Stomach (tissue), 4 donors: ENCODE data around the gene STARD5.

ENCODE experiments used
- POLR2A ChIP-seq, 4 donors: fragments of 450-650 bp; IDR thresholded peaks; one replicate each; pipeline ENCODE4 v1.6.1; 2016; ENCODE audit warnings: antibody characterized with exemption in 4 of 4, control low read depth in 2 of 4, mild to moderate bottlenecking in 1 of 4, moderate library complexity in 1 of 4
- POLR2AphosphoS5 ChIP-seq, 3 donors: sonication (generic); formaldehyde crosslinking; IDR thresholded peaks; one replicate each; pipeline ENCODE4 v1.6.1; 2016; ENCODE audit warnings: antibody characterized with exemption in 3 of 3
- TF ChIP-seq, protein P1 (sequence below), 7 experiments: fragments of 450-650 bp in 4 of 7; fragments of 200-600 bp in 3 of 7; sonication (generic) in 3 of 7; IDR thresholded peaks; one replicate each; pipeline ENCODE4 v1.5.1; 2016 to 2019; ENCODE audit warnings: antibody characterized with exemption in 7 of 7, control low read depth in 2 of 7, mild to moderate bottlenecking in 1 of 7

DNA sequence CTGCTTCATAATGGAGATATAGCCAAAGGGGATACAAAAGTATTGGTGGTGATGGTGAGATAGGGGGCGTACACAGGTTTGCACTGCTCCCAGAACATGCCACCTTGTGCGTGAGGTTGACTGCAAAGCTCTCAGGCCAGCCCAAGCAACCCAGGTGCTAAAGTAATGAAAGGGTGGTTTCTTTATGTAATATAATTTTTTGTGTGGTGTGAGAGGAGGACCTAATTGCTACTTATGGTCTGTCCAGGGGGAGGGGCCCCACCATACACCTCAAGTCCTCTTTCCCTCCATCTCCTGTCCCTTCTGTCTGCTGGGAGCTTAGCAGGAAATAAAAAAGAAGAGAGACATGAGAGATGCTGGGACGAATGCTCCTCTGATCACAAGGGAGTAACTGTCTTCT is 53.8 kb downstream of the STARD5 start:
- no peak for TF ChIP-seq POLR2AphosphoS5 (IDR thresholded peaks at IDR 0.05)
- TF ChIP-seq, protein P1, sequence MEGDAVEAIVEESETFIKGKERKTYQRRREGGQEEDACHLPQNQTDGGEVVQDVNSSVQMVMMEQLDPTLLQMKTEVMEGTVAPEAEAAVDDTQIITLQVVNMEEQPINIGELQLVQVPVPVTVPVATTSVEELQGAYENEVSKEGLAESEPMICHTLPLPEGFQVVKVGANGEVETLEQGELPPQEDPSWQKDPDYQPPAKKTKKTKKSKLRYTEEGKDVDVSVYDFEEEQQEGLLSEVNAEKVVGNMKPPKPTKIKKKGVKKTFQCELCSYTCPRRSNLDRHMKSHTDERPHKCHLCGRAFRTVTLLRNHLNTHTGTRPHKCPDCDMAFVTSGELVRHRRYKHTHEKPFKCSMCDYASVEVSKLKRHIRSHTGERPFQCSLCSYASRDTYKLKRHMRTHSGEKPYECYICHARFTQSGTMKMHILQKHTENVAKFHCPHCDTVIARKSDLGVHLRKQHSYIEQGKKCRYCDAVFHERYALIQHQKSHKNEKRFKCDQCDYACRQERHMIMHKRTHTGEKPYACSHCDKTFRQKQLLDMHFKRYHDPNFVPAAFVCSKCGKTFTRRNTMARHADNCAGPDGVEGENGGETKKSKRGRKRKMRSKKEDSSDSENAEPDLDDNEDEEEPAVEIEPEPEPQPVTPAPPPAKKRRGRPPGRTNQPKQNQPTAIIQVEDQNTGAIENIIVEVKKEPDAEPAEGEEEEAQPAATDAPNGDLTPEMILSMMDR (IDR thresholded peaks at IDR 0.05), result no peak
- no peak for TF ChIP-seq POLR2A (IDR thresholded peaks at IDR 0.05)
